NCI-H510A (cell line): Measurements from ENCODE around the gene HEMK1.

Experiments used
- DNase-seq: peaks from one replicate; lab custom pipeline; 2025; lab: John Stamatoyannopoulos, UW

Gene HEMK1

DNA sequence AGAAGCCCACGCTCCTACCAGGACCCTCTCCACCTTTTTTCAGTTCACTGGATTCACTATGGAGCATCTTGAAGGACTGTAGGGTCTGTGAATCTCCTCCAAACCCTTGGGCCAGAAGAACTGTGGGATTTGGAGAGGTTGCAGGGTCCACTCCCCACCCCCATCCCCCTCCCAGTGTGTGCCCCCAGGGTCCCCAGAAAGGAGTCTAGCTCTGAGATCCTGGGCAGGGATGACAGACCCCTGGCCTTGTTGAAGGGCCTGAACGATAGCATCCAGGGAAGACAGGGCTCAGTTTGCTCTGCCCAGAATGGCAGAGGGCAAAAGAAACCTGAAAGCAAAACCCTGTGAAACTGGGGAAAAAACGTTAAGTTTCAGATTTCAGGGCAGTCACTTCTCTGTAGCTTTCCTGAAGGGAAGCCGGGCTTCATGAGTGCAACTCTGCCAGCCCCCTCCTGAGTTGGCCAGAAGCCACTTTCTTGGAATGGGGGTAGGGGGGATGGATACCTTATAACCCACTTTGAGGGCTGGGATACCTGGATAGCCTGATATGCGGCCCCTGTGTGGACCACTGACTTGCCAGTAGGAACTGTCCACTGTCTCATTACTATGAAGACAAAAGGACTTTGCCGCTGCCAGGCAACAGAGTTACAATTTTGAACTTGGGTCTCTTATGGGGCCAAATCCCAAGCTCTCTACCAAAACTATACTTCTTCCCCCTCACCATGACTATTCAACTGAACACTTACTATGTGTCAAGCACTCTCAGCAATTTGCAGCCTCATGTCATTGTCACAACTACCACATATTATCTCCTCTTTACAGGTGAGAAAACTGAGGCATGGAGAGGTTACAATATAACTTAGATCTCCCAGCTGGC is 43.9 kb downstream of the HEMK1 start:
- DNase-seq: no peak

GRCh38 chr3:50615190-50615589 is 45.9 kb downstream of the HEMK1 start:
- DNase-seq: no peak

- peak; percentile 64 for DNase-seq
Observed at GRCh38 chr3:50616003-50616769, 46.9 kb downstream of the HEMK1 start.

DNA sequence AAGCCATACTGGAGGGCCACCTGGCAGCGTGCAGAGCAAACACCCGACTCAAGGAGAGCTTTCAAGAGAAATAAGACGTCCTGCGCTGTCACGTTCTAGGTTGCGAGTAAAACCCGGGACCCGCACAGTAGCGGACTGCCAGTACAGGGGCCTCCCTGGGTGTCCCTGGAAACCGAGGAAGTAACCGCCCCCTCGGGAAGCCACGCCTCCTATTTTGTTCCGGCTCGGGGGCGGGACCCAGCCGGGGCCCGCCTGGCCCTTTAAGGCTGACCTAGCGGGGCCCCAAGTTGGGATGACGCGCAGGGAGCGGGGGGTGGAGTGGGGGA is 47.4 kb downstream of the HEMK1 start:
- peak; percentile 73 for DNase-seq

DNA sequence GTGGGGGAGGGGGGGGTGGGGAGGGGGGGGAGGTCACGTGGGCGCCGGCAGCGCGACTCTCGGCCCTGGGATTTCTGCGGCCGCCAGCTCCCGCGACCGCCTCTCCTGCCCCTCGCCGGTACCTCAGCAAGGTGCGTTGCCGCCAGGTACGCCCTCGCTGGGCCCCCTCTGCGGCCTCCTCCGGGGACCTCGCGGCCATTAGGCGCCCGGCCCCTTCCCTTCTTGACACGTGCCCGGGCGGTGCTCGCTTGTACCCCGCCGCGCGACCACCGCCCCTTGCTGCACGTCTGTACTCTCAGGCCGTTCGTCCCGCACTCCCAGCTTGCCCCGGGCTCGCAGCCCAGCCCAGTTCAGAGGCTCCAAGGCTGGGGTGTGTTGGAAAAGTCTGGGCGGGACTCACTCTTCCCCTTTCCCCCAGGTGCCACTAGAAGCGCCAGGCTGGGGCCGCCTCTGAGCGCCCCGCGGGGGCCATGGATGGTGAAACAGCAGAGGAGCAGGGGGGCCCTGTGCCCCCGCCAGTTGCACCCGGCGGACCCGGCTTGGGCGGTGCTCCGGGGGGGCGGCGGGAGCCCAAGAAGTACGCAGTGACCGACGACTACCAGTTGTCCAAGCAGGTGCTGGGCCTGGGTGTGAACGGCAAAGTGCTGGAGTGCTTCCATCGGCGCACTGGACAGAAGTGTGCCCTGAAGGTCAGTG is 47.9 kb downstream of the HEMK1 start, which contains the start of gene MAPKAPK3:
Gene MAPKAPK3 (plus strand): TSS at position 56 of the 696 bp plus-strand sequence. CDS start 415 bp downstream, at position 471.
- DNase-seq: no peak

DNA sequence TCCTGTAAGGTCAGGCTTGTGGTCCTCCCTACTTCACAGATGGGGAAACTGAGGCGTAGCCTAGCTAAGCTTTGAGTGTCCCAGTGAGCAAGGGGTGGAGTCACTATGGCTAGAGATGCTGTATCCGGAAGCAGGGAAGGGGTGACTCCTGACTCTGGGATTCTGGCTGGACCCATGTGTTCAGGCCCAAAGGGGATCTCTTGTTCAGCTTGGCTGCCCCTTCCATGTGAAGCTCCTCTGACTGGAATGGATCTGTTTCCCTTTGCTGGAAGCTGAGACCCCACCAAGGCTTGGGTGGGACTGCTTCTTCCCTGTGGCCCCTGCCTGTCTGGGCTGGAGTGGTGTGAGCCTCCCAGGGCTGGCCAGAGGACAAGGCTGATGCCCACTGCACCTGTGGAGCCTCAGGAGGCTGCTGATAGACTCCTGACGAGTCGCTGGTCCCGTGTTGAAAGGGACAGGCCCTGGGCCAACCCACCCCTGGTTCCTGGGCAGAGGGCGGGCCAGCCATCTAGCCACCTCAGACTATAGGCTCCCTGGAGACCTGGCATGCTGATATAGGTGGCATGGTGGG is 48.7 kb downstream of the HEMK1 start:
- no peak for DNase-seq

GRCh38 chr3:50620420-50620819 is 51.1 kb downstream of the HEMK1 start:
- no peak for DNase-seq

DNA sequence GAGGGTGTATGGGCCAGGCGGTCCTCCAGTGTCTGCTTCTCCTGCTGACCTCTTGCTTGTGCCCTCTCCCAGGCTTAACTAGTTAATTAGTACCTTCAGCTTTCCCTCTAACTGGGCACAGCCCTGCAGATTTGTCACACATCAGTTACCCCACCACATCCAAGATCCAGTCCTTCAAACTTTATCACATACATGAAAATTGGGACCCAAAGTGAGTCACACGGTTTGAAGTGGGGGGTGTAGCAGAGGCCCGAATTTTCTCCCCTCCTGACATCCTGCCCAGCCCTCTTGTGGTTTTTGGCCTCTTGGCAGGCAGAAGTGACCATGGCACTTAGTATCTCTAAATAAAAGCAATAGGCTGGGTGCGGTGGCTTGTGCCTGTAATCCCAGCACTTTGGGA is 51.5 kb downstream of the HEMK1 start:
- DNase-seq: no peak

DNA sequence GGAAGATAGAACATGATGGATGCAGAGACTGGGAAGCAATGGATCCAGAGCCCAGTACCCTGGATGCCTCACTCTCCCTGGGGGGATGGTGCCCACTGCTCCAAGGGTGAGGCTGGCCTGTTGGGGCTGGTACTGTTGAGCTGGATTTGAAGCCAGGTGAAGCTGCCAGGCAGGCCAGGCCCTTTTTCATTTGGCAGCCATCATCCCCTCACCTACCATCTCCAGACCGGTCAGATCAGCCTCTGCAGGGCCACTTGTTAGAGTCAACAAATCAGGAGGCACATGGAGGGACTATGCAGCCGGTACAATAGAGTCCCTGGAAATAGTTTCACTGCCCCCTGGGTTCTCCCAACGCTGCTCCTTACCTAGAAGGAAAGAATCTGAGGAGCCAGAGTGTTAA is 53.6 kb downstream of the HEMK1 start:
- DNase-seq: no peak

DNA sequence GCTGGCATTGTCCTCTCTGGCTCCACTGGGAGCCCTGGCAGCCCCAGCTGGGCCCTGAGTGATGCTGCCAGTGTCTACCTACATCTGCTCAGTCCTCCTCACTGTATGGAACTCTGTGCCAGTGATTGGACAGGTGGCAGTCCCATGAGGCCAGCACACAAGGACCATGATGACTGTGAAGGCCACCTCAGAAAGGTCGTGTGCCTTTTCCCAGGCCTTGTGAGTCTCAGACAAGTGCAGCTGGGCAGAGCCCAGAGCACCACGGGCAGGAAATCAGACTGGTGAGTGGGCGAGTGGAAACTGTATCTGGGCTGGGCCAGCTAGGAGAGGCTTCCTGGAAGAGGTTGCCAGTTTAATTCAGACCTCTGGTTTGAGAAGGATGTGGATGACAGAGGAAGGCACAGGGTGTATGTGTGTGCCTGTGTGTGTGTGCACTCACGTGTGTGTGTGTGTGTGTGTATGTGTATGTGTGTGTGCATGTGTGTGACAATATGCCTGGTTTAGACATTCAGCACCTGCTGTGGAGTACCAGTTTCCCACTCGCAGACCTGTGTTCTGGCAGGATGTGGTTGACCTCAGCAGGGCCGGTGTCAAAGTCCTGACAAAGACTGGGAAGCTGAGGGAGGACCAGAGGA is 54.6 kb downstream of the HEMK1 start:
- no peak for DNase-seq

DNA sequence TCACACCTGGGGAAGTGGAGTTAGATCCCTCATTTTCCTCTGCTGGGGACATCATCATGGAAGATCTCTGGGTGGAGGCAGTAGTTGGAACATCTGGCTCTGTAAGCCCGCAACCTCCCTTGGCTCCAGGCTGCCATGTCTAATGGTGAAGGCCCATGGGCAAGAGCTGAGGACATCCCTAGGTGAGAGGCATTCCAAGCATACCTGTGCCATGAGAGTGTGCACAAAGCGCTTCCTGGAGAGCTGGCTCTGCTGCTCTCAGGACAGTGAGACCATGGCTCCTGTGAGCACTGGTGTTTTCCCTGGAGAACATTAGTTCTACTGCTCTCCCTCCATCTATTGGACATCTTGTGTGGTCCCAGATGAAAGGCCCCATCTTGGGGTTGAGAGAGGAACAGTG is 55.3 kb downstream of the HEMK1 start:
- no peak for DNase-seq

GRCh38 chr3:50625231-50626182 is 56.2 kb downstream of the HEMK1 start:
- DNase-seq: no peak

GRCh38 chr3:50626401-50626800 is 57.1 kb downstream of the HEMK1 start:
- no peak for DNase-seq

GRCh38 chr3:50627407-50628051 is 58.2 kb downstream of the HEMK1 start:
- no peak for DNase-seq

DNA sequence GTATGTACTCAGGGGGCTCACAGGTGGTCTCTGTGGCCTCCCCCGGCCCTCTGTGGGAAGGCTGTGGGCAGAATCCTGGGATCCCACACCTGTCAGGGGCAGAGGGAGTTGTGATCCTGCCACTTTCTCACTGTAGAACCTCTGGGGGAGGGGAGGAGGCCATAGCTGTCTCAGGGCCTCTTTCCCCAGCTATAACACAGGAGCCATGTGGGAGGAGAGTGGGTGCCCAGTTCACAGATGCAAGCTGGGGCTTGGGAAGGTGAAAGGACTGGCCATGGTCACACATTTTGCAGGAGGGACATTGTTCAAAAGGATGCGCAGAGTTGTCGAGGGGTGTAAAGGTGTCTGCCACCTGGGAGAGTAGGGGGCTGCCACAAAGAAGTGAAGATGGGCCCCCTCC is 59.3 kb downstream of the HEMK1 start:
- DNase-seq: no peak

DNA sequence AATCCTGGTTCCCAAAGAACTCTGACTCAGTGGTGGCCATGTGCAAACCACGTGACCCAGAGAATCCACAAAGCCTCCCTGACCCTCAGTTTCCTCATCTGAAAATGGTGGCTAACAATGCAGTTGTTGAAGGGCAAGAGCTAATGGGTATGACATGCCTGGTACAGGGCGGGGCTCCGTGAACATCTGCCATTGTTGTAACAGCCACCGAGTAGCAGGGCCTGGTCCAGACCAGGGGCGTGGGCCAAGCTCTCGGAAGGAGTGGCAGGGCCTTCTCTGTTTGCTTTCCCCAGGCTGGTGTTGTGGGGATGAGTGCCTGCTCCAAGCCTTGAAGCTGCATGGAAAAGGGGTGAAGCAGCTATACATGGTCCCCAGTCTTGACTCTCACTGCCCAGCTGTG is 61.1 kb downstream of the HEMK1 start:
- peak; percentile 27 for DNase-seq

- peak; percentile 41 for DNase-seq
Observed at GRCh38 chr3:50630877-50631276, 61.6 kb downstream of the HEMK1 start.

DNA sequence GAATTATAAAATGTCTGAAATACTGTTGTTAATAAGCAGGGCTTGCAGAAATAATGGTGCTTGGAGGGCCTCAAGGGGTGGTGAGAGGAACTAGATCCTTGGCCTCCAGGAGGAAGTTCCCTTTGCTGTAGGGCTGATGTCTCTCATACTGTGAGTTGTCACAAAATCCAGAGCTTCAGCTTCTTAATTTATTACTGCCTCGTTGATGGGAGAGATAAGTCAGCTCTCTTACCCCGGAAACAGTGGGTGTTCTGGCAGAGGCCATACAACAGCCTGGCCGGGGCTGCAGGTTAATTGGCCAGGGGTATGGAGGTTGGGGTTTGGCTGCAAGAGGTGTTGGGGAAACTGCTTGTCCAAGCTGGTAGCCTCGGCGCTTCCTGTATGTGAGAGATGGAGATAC is 63.1 kb downstream of the HEMK1 start:
- DNase-seq: no peak

DNA sequence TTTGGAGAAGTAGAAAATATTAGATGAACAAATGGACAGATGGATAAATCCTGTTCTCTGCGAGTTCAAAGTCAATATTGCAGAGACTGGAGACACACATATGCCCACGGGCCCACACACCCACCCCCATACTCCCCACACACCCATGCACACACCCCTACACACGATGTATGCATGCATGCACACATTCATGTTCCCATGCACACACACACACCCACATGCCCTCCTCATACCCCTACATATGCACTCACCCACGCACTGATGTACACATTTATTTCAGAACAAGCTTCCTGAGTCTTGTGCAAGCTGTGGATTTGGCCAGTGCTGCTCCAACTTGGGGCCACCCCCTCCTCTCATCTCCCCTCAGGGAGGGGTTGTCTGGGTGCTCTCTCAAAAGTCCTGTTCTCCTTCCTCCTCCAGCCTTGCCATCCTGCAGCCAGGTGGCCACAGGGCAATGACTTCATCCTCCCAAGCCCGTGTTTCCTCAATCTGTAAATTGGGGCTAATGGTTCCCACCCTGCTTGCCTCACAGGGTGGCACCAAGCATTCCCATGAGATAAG is 64.0 kb downstream of the HEMK1 start:
- no peak for DNase-seq

GRCh38 chr3:50635066-50635465 is 65.7 kb downstream of the HEMK1 start:
- no peak for DNase-seq
